Keratinocyte (primary cell): ENCODE measurements around the gene SPATA32.

Source experiments
- CTCF ChIP-seq, 3 experiments: IDR thresholded peaks in 1 of 3; conservative IDR thresholded peaks in 1 of 3; optimal IDR thresholded peaks in 1 of 3; 2 replicates in 2 of 3; 3 replicates in 1 of 3; pipeline versions ENCODE3 to v1.5.1; 2011; ENCODE audit warnings: low read length in 3 of 3, mild to moderate bottlenecking in 3 of 3, moderate library complexity in 2 of 3, control low read depth in 1 of 3, inconsistent platforms in 1 of 3; ENCODE audit not compliant: insufficient read depth in 2 of 3; ENCODE audit errors: extremely low read depth in 1 of 3
- EZH2 ChIP-seq: IDR thresholded peaks from one replicate; pipeline ENCODE4 v1.6.1; 2012; ENCODE audit warnings: inconsistent platforms, mild to moderate bottlenecking, low read length, moderate library complexity

- TF ChIP-seq EZH2 (no peak), CTCF (optimal IDR thresholded peaks at IDR 0.05 in 1 of 3, IDR thresholded peaks at IDR 0.05 in 1 of 3, conservative IDR thresholded peaks at IDR 0.05 in 1 of 3; ENCODE audit: extremely low read depth in 1 of 3, insufficient read depth in 2 of 3, low read length in 3 of 3) (no peak)
These were observed 35.3 kb downstream of the SPATA32 start for GRCh38 chr17:45226576-45226975.
